GM13977 (cell line): Measurements from ENCODE around the gene ARHGAP31.

Experiments used
- DNase-seq: peaks from one replicate; pipeline ENCODE4 v3.0.0; 2012; ENCODE audit warnings: low spot score
- in situ Hi-C: fragments of 300-500 bp; cut with MboI; formaldehyde crosslinking; loops from one replicate; pipeline ENCODE4 v1.12.0; 2022; ENCODE audit warnings: low sequenced_read_pairs, low pct_unique_long_range_greater_than_20kb, mixed read lengths, inconsistent platforms; ENCODE audit not compliant: unreplicated experiment
- TF ChIP-seq, protein P1 (sequence below): IDR thresholded peaks from 2 replicates; pipeline ENCODE4 v1.5.1; 2012; ENCODE audit warnings: mild to moderate bottlenecking, control low read depth; ENCODE audit not compliant: insufficient read depth; ENCODE audit errors: extremely low read depth, missing control alignments

The ARHGAP31 gene

DNA sequence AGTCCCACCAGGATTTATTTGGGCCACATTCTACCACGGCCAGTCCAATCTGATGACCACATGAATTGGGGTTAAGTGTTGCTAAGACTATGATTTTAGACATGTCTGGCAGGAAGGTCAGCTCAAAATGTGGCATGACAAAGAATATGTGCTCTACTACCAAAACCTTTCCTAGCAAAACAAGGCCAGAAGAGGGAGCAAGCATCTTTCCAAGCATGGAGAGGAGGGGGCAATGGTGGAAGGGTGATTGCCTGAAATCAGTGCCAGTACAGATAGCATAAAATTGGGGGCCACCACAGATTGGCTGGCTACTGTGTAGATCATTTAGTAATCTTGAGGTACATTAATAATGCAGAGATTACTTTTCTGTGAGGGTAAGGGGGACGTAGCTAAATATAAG, 126.0 kb downstream of the ARHGAP31 start:
- no peak for DNase-seq
- in situ Hi-C loops: no loop called here
- TF ChIP-seq, protein P1, sequence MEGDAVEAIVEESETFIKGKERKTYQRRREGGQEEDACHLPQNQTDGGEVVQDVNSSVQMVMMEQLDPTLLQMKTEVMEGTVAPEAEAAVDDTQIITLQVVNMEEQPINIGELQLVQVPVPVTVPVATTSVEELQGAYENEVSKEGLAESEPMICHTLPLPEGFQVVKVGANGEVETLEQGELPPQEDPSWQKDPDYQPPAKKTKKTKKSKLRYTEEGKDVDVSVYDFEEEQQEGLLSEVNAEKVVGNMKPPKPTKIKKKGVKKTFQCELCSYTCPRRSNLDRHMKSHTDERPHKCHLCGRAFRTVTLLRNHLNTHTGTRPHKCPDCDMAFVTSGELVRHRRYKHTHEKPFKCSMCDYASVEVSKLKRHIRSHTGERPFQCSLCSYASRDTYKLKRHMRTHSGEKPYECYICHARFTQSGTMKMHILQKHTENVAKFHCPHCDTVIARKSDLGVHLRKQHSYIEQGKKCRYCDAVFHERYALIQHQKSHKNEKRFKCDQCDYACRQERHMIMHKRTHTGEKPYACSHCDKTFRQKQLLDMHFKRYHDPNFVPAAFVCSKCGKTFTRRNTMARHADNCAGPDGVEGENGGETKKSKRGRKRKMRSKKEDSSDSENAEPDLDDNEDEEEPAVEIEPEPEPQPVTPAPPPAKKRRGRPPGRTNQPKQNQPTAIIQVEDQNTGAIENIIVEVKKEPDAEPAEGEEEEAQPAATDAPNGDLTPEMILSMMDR: peak; percentile 21

- TF ChIP-seq, protein P1: no peak
- no peak for DNase-seq
- in situ Hi-C loops: no loop called here
Observed at GRCh38 chr3:119427669-119428068, 133.5 kb downstream of the ARHGAP31 start.

DNA sequence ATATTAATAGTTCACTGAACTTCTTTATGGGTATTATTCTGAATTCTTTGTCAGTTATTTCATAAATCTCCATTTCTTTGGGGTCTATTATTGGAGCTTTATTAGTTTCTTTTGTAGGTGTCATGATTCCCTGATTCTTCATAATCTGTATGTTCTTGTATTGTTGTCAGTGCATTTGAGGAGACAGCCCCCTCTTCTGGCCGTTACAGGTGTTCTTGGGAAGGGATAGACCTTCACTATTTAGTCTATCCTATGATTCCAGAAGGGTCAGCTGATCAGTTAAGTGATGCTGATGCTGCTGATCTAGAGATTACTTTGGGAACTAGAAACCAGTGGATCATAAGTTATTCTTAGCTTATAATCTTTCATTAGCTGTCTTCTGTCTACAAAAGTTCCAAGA, 134.4 kb downstream of the ARHGAP31 start:
- no peak for DNase-seq
- TF ChIP-seq, protein P1: peak; percentile 12
- in situ Hi-C loops: no loop called here

- in situ Hi-C loops: no loop called here
- TF ChIP-seq, protein P1: no peak
Observed at GRCh38 chr3:119433613-119434325, 139.6 kb downstream of the ARHGAP31 start.

DNA sequence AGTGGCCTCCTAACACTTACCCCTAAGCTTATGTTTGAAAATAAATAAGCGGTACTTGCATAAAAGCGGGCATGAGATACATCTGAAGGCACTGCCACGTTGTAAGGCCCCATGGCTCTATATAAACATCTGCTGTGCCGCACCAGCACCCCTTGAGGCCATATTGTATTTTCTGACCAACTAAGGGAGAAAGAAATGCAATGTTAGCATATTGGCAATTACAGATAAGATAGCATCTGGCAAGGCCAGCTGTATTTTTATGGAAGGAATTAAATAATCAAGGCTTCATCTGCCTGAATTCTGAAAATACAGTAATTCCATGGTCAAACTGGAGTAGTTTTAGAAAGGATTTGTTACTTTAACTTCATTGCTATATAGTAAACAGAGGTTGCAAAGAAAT, 140.5 kb downstream of the ARHGAP31 start:
- no peak for DNase-seq
- in situ Hi-C loops: no loop called here
- TF ChIP-seq, protein P1: no peak

More at GRCh38 chr3:119433613-119434325, 139.6 kb downstream of the ARHGAP31 start:
- DNase-seq: no peak

GRCh38 chr3:119436977-119437376, 142.8 kb downstream of the ARHGAP31 start:
- TF ChIP-seq, protein P1: no peak
- DNase-seq: no peak
- in situ Hi-C loops: no loop called here
